GM23338 (cell line): ENCODE measurements around the gene HNF4A. TPM values are rescaled to one million over a fixed set of nuclear protein-coding genes. Genes with fewer than 3 reads are reported as not detected.

Source experiments
- ATAC-seq: fragments of 200-7000 bp; cut with Tn5 transposase; 3 replicates; pipeline ENCODE4 v1.9.1; 2020
- DNase-seq: peaks from one replicate; pipeline ENCODE4 v3.0.0-alpha.2; 2015; ENCODE audit warnings: low spot score
- H2AFZ ChIP-seq: fragments of 200-600 bp; sonication (generic); 2 replicates; pipeline ENCODE4 v1.8.0; 2016; ENCODE audit warnings: antibody characterized with exemption, mild to moderate bottlenecking, moderate library complexity
- H3F3A ChIP-seq: fragments of 200-600 bp; sonication (generic); replicated peaks from 2 replicates; pipeline ENCODE4 v1.8.0; 2017; ENCODE audit warnings: antibody characterized with exemption, mixed run types, low read depth
- H3K27ac ChIP-seq: fragments of 200-600 bp; sonication (generic); 2 replicates; pipeline ENCODE4 v1.6.1; 2016; ENCODE audit warnings: low read depth
- H3K27me3 ChIP-seq: fragments of 200-600 bp; sonication (generic); 2 replicates; pipeline ENCODE4 v1.8.0; 2016; ENCODE audit warnings: mild to moderate bottlenecking, mixed run types, moderate library complexity; ENCODE audit not compliant: insufficient read depth
- H3K36me3 ChIP-seq: fragments of 200-600 bp; sonication (generic); 2 replicates; pipeline ENCODE4 v1.8.0; 2016; ENCODE audit warnings: mild to moderate bottlenecking; ENCODE audit not compliant: insufficient read depth
- H3K4me1 ChIP-seq: fragments of 200-600 bp; sonication (generic); 2 replicates; pipeline ENCODE4 v1.8.0; 2016; ENCODE audit warnings: mild to moderate bottlenecking, moderate library complexity; ENCODE audit not compliant: insufficient read depth
- H3K4me2 ChIP-seq: fragments of 200-600 bp; sonication (generic); 2 replicates; pipeline ENCODE4 v1.7.1; 2017; ENCODE audit warnings: mixed run types
- H3K4me3 ChIP-seq: fragments of 200-600 bp; sonication (generic); 2 replicates; pipeline ENCODE4 v1.6.1; 2016; ENCODE audit warnings: mixed run types
- H3K79me2 ChIP-seq: fragments of 200-600 bp; sonication (generic); replicated peaks from 2 replicates; pipeline ENCODE4 v1.8.0; 2017; ENCODE audit warnings: mild to moderate bottlenecking; ENCODE audit not compliant: insufficient read depth
- H3K9me2 ChIP-seq: fragments of 200-600 bp; sonication (generic); 2 replicates; pipeline ENCODE4 v1.8.0; 2017; ENCODE audit not compliant: insufficient read depth
- H4K20me1 ChIP-seq: fragments of 200-600 bp; sonication (generic); replicated peaks from 2 replicates; pipeline ENCODE4 v1.8.0; 2017; ENCODE audit warnings: mild to moderate bottlenecking; ENCODE audit not compliant: insufficient read depth
- H3K27ac Mint-ChIP-seq: 2 replicates; pipeline ENCODE4 v1.8.0; 2020; ENCODE audit warnings: inconsistent platforms, mild to moderate bottlenecking, moderate library complexity, mixed read lengths
- H3K27me3 Mint-ChIP-seq: 3 replicates; pipeline ENCODE4 v1.8.0; 2022; ENCODE audit warnings: low read depth, mild to moderate bottlenecking, moderate library complexity, mixed read lengths, inconsistent platforms; ENCODE audit not compliant: insufficient read depth, poor library complexity
- H3K36me3 Mint-ChIP-seq: 3 replicates; pipeline ENCODE4 v1.8.0; 2021; ENCODE audit warnings: low read depth, mild to moderate bottlenecking, inconsistent platforms, moderate library complexity, mixed read lengths
- H3K4me1 Mint-ChIP-seq: 3 replicates; pipeline ENCODE4 v1.8.0; 2020; ENCODE audit warnings: mild to moderate bottlenecking, inconsistent platforms, mixed read lengths
- H3K4me3 Mint-ChIP-seq: 3 replicates; pipeline ENCODE4 v1.8.0; 2021; ENCODE audit warnings: moderate library complexity, mild to moderate bottlenecking, inconsistent platforms, mixed read lengths
- H3K9me3 Mint-ChIP-seq: 3 replicates; pipeline ENCODE4 v1.8.0; 2020; ENCODE audit warnings: moderate library complexity, mild to moderate bottlenecking, inconsistent platforms, mixed read lengths
- STAT1 ChIP-seq: IDR thresholded peaks from one replicate; pipeline ENCODE4 v1.6.1; 2016; ENCODE audit warnings: antibody characterized with exemption; ENCODE audit not compliant: unreplicated experiment
- ZNF331 ChIP-seq: fragments of 250-450 bp; sonication (Bioruptor Pico); IDR thresholded peaks from 2 replicates; pipeline ENCODE4 v1.5.0; 2020; ENCODE audit warnings: low read depth, mild to moderate bottlenecking, moderate library complexity
- polyA plus RNA-seq: library from polyadenylated mRNA; unstranded; fragments of >200 nt; fragmentation: Nextera tagmentation; extraction: Ambion mirVana; gene quantifications from 2 replicates; pipeline ENCODE4 v1.2.1, GENCODE V29; 2016
- total RNA-seq: library from RNA; depleted of rRNA; stranded (reverse); fragments of >200 nt; shearing (Covaris generic); gene quantifications from 2 replicates; pipeline ENCODE4 v1.2.3, GENCODE V29; 2014
- TF ChIP-seq, protein P1 (sequence below): IDR thresholded peaks from one replicate; pipeline ENCODE4 v1.6.1; 2018; ENCODE audit warnings: antibody characterized with exemption; ENCODE audit not compliant: unreplicated experiment
- TF ChIP-seq, protein P2 (sequence below), 2 experiments: fragments of 200-600 bp in 1 of 2; sonication (generic) in 1 of 2; conservative IDR thresholded peaks; 2 replicates each; pipeline versions ENCODE4 v1.5.1 to v1.6.1; 2016 to 2017; ENCODE audit warnings: antibody characterized with exemption in 2 of 2, low read depth in 2 of 2, mild to moderate bottlenecking in 2 of 2, moderate library complexity in 1 of 2

HNF4A gene
- total and polyA plus RNA-seq, 2 experiments from 2014 or later, result not detected

DNA sequence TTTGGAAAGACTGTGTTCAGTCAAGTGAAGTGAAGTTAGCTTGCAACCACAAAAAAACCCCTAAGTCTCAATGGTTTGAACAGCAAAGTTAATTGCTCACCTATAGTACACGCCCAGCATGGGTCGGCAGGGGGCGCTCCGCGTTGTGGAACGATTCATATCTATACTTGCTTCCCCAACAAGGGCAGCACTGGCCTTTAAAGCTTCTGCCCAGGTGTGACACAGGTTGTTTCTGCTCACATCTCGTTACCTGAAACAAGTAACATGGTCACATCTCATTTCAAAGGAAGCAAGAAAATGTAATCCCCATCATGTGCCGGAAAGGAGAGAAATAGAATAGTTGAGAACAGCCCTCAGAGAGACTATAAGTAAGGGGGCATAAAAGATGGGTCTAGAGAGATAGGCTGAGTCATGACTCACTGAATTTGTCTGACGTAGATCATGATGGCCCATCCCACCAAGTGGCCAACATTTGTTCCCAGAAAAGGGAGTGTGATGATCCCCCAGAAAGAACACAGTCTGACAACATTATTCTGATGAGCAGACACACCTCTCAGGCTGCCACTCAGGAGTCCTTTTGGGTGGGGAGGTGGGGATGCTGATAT, 29.0 kb downstream of the HNF4A start:
- Histone ChIP-seq H3K9me2 (no peaks in the 10 kb centered on the region), H3K4me2 (no peak overlapping the region), H3F3A (no peaks in the 10 kb centered on the region), H4K20me1 (no peaks in the 10 kb centered on the region), H3K27ac (no peak overlapping the region), H3K79me2 (no peaks in the 10 kb centered on the region), H3K36me3 (no peaks in the 10 kb centered on the region), H3K27me3 (peaks cover 4% of the 10 kb centered on the region; the same call in 1 of the 2 replicates), H2AFZ (no peak overlapping the region), H3K4me1 (no peaks in the 10 kb centered on the region; the same call in 1 of the 2 replicates), H3K4me3 (no peak overlapping the region)
- H3K36me3 Mint-ChIP-seq, result no peaks in the 10 kb centered on the region
- TF ChIP-seq, protein P1, sequence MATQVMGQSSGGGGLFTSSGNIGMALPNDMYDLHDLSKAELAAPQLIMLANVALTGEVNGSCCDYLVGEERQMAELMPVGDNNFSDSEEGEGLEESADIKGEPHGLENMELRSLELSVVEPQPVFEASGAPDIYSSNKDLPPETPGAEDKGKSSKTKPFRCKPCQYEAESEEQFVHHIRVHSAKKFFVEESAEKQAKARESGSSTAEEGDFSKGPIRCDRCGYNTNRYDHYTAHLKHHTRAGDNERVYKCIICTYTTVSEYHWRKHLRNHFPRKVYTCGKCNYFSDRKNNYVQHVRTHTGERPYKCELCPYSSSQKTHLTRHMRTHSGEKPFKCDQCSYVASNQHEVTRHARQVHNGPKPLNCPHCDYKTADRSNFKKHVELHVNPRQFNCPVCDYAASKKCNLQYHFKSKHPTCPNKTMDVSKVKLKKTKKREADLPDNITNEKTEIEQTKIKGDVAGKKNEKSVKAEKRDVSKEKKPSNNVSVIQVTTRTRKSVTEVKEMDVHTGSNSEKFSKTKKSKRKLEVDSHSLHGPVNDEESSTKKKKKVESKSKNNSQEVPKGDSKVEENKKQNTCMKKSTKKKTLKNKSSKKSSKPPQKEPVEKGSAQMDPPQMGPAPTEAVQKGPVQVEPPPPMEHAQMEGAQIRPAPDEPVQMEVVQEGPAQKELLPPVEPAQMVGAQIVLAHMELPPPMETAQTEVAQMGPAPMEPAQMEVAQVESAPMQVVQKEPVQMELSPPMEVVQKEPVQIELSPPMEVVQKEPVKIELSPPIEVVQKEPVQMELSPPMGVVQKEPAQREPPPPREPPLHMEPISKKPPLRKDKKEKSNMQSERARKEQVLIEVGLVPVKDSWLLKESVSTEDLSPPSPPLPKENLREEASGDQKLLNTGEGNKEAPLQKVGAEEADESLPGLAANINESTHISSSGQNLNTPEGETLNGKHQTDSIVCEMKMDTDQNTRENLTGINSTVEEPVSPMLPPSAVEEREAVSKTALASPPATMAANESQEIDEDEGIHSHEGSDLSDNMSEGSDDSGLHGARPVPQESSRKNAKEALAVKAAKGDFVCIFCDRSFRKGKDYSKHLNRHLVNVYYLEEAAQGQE, result no peak
- TF ChIP-seq, protein P2, sequence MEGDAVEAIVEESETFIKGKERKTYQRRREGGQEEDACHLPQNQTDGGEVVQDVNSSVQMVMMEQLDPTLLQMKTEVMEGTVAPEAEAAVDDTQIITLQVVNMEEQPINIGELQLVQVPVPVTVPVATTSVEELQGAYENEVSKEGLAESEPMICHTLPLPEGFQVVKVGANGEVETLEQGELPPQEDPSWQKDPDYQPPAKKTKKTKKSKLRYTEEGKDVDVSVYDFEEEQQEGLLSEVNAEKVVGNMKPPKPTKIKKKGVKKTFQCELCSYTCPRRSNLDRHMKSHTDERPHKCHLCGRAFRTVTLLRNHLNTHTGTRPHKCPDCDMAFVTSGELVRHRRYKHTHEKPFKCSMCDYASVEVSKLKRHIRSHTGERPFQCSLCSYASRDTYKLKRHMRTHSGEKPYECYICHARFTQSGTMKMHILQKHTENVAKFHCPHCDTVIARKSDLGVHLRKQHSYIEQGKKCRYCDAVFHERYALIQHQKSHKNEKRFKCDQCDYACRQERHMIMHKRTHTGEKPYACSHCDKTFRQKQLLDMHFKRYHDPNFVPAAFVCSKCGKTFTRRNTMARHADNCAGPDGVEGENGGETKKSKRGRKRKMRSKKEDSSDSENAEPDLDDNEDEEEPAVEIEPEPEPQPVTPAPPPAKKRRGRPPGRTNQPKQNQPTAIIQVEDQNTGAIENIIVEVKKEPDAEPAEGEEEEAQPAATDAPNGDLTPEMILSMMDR (conservative IDR thresholded peaks at IDR 0.05; ENCODE audit: low read depth in 2 of 2), result peak; percentile 83 to 95
- TF ChIP-seq ZNF331 (CRISPR knock-in tag), result no peak
- no peak overlapping the region for H3K4me3 Mint-ChIP-seq
- no peak overlapping the region for H3K27ac Mint-ChIP-seq
- ATAC-seq (peak; percentile 53), DNase-seq (peak; percentile 89)
- no peaks in the 10 kb centered on the region for H3K9me3 Mint-ChIP-seq
- H3K27me3 Mint-ChIP-seq, result peaks cover 6% of the 10 kb centered on the region
- H3K4me1 Mint-ChIP-seq, result peaks cover 3% of the 10 kb centered on the region; the same call in 1 of the 3 replicates

DNA sequence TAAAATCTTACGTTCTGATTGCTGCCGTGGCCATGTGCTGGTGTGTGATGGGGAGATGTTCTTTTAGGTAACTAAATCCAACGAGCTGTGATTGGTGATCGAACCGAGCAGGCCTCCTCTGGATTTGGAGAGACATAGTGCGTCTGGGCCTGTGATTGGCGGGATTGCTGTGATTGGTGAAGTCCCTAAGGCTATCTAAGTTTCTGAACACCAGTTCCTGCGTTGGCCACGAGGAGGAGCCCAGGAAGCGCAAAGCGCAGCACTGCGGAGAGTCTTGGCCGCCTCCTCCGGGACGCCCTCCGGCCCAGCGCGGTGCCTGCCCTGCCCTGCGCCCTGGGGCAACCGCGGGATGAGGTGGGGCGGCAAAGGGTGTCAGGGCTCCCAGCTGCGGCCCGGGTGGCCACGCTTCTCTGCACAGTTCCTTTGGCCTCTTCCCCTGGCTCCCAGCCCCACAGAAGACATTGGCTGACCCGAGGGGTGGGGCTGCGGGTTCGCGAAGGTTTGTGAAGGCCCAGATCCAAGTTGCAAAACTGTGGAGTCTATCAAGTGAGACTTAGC, 33.0 kb downstream of the HNF4A start:
- H3F3A ChIP-seq, result no peaks in the 10 kb centered on the region
- ATAC-seq (peak; percentile 96), DNase-seq (peak; percentile 98)
- H3K4me3 ChIP-seq, result peak overlapping the region; percentile 49; the same call in 1 of the 2 replicates
- H3K4me1 ChIP-seq, result no peaks in the 10 kb centered on the region; the same call in 1 of the 2 replicates
- peaks cover 3% of the 10 kb centered on the region; the same call in 1 of the 3 replicates for H3K4me1 Mint-ChIP-seq
- H3K27ac ChIP-seq, result no peak overlapping the region
- peak overlapping the region; percentile 85 for H2AFZ ChIP-seq
- TF ChIP-seq, protein P2 (conservative IDR thresholded peaks at IDR 0.05; ENCODE audit: low read depth in 2 of 2), result peak; percentile 71 to 91
- TF ChIP-seq STAT1, result no peak
- peak overlapping the region; percentile 62 for H3K4me3 Mint-ChIP-seq
- H3K4me2 ChIP-seq, result peak overlapping the region; percentile 73
- no peaks in the 10 kb centered on the region for H3K79me2 ChIP-seq
- H3K9me2 ChIP-seq, result no peaks in the 10 kb centered on the region
- H4K20me1 ChIP-seq, result no peaks in the 10 kb centered on the region
- H3K27me3 ChIP-seq, result peaks cover 4% of the 10 kb centered on the region; the same call in 1 of the 2 replicates
- H3K9me3 Mint-ChIP-seq, result no peaks in the 10 kb centered on the region
- H3K36me3 ChIP-seq, result no peaks in the 10 kb centered on the region
- H3K27me3 Mint-ChIP-seq, result peaks cover 11% of the 10 kb centered on the region
- no peaks in the 10 kb centered on the region for H3K36me3 Mint-ChIP-seq
- H3K27ac Mint-ChIP-seq, result no peak overlapping the region; the same call in 1 of the 2 replicates
